NCI-H2227 (cell line): ENCODE data around the gene CCDC85C.

ENCODE experiments used
- DNase-seq: peaks from one replicate; lab custom pipeline; 2025; ENCODE audit not compliant: unreplicated experiment; lab: John Stamatoyannopoulos, UW

Gene CCDC85C

DNA sequence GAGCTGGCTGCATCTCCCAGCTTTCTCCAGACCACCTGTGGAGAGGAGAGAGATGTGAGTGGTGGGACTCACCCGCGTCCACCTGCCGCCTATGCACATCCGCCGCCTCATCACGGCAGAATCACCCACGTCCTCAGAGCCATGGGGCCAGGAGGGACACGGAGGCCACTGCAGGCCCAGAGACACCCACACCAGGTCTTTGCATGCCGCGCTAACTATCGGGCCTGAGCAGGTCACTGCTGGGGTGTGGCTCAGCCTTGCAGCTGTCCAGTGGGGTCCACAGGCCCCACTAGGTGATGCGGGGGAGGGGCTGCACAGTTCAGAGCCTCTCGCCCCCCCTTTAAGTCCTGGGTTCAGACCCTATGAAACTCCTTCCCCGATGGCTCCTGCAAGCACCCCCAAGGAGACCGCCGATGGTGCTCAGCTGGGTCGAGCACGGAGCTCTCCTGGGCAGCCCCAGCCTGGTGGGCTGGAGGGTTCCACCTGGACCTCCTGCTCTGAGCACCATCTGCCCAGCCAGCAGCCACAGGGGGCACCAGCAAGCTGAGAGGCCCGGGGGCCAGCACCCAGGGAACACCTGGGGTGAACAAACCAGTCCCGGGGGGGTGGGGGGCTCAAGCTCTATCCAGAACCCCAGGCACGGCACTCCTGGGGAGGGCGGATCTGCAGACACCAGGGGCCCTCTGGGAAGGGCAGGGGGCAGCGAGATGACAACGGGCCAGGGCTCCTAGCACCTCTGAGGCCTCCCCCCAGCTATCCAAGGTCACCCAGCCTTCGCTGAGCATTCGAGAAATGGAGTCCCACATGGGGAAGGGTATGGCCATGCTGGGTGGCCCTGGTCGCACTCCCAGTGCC lies 88.5 kb downstream of the CCDC85C start:
- DNase-seq: no peak

DNA sequence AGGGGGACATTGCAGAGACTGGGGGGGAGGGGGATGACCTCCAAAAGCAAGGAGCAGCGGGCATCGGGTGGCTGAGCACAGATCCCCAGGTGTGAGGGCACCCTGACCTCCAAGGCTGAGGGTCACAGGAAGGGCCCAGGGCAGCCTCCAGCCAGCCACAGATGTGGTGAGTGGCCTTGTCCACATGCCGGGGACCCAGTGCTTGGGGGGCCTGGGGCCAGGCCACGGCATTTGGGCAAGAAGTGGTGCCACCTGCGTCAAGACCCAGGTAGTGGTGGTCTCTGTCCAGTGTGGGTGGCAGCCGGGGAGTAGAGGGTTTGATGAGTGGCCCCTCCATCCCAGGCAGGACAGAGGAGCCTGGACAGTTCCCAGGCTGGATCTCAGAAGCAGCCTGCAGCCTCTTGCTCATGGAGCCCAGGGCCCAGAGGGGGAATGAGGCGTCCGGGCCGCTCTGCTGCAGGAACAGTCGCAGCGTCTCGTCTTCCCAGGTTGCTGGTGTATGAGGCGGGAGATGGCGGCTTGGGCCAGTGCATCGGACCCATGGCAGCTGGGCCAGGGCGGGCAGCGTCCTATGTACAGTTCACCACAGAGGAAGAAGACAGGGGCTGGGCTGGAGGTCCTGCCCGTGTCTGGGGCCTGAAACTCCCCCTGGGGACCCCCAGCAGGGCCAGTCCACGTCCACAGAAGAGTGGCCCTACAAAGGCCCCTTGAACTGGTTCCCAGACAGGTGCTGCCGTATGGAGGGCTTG lies 89.3 kb downstream of the CCDC85C start:
- DNase-seq: no peak

DNA sequence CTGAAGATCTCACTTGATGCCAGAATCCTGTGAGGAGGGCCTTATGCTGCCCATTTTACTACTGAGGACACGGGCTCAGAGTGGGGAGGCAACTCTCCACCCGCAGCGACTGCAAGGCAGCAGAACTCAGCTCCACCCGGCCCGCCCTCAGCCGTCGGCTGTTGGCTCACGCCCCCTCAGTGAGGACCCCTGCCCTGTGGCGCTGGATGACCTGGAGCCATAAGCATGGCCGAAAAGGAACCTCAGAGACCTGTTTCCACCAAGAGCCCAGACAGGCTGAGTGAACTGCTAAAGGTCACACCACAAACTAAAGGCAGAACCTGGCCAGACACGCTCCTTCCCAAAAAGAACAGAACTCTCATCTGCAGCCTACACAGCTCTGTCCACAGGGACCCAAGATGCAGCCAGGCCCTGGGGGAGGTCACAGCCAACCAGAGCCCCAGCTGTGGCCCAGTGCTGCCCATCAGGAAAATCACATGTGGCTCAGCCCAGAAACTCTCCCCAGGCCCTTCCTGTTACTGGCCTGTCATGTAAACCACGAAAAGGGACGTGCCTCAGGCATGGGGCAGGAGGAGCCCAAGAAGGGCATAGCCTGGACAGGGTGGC lies 90.0 kb downstream of the CCDC85C start:
- no peak for DNase-seq

DNA sequence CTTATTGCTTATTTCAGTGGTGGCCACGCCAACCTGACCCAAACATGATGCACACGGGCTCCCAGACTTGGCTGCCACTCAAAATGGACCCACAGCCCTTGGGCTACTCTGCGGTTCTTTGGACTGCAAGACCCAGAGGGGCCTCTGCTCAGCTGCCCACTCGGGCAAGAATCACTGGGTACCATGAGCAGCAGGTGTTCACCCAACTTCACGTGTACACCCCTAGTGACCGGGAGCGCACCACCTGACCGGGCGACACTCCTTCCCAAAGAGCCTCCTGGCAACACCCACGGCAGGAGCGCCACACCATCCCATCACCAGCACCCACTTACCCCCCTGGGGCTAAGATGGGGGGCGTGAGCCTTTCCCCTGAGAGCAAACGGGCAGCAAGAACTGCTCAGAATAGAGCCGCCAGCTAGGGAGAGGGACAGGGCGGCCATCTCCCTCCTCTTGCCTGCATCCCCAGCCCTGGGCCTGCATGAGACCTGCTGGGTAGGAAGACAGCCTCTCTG lies 90.8 kb downstream of the CCDC85C start:
- no peak for DNase-seq

DNA sequence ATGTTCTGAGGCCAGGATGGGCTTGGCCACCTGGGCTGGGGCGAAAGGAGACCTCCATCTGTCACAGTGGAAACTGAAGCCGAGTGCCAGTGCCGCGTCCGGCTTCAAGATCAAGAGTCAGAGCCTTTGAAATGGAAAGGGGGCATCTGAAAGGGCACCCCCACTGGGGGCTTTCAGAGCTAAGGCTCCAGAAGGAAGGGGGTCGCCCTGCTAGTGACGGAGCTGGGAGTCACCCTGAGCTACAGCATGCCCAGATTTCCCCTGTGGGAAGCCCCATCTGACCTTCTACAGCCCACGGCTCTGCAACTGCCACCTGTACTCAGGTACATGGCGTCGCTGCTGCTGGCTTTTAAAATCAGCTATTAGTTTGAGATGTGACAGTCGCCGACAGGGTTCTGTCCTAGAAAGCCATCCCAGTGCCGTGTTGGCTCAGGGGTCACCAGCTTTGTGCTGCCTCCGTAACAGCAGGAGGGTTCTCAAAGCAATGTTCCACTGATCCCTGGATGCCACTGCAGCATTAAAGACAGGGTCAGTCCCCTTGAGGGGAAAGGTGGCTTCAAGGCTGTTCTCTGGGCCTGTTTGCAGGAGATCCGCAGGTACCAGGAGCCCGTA lies 91.3 kb downstream of the CCDC85C start:
- no peak for DNase-seq

DNA sequence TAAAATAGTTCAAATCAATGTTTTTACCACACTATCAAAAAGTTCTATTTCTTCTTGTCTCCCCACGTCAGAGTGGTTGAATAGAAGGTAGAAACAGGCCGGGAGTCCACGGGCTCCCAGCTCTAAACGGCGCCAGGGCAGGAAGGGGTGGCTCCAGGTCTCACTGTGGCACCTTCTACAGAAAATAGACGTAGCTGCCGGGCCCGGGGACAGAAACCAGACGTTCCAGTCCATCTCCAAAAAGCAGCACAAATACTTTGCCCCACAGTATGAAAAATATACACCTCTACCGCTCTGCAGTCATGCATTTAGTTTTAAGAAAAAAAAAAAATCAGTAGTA lies 91.9 kb downstream of the CCDC85C start:
- no peak for DNase-seq

DNA sequence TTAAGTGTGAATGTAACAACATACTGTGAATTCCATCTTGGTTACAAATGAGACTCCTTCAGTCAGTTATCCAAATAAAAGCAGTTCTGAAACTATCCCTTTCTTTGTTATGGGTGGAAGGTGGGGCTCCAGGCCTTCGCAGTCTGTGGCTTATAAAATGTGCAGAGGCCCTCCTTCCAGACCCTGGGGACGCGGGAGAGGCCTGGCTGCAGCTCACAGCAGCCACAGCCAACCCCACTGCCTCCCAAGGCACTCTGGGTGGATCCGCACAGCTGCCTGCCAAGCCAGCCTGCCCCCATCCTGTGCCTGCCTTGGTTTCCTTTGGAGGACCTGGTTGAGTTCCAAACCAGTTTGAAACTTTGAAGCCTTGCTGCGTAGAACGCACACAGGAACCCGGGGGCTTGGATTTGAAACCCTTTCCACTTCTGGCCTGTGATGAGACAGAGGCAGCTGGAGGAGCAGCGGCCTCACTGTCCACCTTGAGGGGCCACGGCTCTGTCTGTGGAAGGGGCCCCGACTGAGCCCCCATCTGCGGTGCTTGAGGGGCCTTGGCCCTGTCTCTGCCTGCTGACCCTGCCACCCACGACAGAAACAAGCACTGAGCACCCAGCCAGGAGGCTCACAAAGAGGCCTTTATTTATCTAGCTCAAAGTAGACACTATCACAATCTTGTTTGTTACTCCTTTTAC lies 92.4 kb downstream of the CCDC85C start:
- no peak for DNase-seq

DNA sequence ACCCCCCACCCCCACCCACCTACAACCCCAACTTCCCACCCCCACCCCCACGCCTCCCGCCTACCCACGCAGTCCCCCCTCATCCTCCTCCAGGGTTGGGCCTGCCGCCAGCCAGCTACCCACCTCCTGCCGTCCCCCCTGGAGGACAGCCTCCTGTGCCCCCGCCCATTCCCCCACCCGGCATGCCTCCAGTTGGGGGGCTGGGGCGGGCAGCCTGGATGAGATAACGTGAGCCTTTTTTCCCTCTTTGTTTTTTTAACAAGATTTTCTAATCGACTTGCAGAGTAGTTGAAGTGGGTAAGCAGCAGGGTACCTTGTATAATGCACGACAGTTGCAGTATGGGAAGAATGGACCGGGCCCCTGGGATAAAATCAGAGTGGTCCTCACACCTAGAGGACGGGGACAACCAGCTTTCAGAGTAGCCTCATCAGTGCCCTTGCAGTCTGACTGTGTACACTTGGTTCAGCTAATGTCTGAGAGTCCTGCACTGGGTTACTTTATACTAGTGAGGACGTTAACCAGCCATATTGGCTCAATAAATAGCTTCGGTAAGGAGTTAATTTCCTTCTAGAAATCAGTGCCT lies 93.4 kb downstream of the CCDC85C start:
- DNase-seq: no peak

DNA sequence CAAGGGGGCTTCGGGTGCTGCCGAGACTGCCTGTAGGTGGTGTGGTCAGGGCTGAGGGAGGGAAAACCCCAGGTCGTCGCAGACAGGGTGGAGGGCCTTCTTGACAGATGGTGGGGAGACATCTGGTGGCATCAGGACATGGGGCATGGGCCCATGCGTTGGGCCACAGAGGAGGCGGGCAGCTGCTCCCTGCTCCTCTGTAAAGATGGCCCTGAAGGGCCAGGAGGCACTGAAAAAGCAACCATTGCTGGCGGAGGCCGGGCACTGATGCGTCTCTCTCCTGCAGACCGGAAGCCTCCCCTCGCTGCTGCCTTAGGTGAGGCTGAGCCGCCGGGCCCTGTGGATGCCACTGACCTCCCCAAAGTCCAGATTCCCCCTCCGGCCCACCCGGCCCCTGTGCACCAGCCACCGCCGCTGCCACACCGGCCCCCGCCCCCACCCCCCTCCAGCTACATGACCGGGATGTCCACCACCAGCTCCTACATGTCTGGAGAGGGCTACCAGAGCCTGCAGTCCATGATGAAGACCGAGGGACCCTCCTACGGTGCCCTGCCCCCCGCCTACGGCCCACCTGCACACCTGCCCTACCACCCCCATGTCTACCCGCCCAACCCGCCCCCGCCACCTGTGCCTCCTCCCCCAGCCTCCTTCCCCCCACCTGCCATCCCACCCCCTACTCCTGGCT lies 94.0 kb downstream of the CCDC85C start:
- DNase-seq: no peak

DNA sequence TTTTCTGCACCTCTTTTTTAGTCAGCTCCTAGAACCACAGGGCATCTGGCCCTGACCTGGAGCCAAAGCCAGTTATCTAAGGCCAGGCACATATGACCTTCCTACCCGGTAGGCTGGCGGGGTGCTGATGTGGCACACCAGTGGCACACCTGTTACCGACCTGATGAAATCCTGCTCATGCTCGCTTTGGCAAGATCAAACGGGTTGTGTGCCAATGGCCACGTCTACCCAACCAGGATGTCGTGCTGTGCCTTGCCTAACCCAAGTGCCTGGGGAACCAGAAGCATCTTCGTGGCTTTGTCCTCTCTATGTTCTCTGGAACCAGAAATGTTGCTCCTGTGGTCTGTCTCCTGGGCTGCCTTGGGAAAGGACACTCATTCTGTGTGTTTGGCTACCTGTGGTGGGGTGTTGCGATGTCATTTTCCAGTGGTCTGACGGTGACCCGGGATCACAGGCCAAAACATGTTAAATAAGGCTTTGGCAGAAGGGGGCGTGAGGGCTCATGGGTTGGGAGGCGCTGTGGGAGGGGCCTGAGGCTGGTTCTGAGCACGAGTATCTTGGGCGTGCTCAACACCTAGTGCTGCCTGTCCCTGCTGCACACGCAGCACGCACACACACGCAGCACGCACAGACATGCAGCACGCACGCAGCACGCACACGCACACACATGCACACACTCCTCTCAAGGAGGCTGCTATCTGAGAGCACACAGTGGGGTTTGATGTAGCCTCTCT lies 94.9 kb downstream of the CCDC85C start:
- no peak for DNase-seq

DNA sequence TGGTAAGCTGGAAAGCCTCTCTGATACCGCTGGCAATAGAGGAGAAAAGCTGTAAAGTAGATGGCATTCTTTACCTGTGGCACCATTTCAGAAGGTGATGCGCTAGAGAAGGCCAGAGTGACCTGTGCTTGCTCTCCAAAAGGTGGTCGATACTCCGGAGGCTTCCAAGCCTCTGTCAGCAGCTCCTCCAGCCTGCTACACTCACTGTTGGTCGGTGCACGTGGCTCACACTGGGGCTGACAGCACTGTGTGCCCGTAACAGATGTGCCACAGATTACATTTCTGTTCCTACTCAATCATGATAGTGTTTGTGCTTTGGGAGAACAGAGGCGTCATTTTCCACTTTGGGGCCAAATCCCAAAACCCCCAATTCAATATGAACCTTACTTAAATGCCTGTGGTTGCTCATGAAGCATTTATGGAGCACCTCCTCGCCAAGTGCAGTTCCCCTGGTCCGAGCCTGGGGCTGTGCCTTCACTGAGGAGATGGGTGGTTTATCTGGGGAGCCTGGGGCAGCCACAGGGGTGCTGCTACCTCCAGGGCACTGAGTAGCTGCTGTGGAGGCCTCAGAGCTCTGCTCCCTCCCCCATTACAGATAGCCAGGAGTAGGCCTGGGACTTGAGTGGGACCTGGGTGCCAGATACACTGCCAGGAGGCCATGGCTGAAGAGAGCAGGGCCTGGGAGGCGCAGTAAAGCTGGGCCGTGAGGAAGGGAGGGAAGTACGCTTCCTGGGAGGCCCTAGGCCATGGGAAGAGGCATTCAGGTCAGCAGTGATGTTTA lies 96.0 kb downstream of the CCDC85C start:
- no peak for DNase-seq

DNA sequence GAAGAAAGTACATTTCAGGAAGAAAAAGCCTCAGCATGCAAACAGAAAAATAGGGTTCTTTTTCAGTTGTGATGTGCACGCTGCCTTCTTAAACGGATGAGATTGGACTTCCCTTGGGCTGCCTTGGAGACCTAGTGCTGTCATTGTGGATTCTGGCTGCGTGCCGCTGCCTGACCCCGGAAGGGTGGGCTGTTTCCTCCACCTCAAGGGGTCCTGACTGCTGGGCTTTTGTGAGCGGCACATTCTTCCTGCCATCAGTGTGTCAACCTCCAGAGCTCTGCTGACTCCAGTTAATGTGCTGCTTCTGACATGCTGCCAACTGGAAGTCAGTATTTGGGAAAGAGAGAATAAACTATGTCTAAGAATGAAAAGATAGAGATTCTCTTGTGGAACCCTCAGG lies 97.7 kb downstream of the CCDC85C start:
- no peak for DNase-seq

DNA sequence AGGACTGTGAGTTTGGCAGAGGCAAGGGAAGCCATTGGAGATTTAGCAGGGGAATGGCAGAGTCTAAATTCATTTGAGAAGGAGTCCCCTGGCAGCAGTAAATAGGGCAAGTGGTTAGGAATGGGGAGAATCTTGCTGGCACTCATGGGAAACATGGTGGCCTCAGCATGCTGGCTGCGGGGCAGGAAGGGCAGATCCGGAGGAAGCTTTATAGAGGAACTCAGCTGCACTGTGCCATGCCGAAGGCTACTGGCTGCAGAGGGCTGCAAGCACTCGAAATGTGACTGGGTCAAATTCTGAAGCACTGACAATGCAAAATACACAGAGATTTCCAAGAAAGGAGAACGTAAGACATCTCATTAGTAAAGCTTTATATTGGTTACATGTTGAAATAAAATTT lies 98.9 kb downstream of the CCDC85C start:
- DNase-seq: no peak

DNA sequence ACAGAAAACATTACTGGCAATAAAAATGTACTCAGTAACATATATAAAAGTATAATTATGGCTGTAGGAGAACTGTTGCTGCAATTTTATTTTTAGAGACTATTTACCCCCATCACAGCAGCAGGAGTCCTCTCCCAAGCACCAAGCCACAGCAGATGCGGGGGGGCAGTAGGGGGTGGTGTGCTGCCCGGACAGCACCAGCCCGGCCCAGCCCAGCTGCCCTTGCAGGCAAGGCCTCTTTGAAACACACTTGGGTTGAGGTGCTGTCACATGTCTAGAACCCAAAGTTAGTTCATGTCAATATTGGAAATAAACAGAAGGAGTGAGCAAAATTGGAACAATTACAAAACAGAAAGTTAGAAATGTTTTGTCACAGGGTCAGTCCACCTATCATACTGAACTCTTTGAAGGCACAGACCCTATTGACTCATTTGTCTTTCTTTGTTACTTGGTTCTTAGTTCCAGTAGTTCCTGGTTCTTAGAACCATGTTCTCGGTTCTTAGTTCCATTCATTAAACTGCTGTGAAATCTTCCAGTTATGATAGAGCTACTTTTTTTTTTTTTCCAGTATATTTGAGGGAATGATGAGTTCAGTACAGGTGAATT lies 100.1 kb downstream of the CCDC85C start:
- DNase-seq: no peak

DNA sequence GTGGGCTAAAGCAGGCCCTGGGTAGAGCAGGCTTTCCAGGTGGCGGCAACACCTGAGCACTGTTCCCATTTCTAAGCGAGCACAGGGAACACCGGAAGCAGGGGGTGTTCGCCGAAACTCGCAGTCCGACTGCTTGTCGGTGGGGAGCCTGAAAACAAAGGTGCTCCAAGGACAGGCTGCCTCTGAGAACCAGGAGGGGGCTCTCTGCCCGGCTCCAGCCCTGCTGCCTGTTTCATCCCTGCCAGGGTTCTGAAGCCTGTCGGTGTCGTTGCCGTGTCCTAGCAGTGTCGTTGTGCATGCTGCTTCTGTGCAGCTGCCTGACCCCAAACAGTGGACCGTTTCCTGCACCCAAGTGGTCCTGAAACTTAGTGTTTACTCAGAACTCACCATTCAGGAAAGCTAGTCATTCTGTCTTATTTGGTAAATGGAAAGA lies 101.0 kb downstream of the CCDC85C start:
- DNase-seq: no peak

DNA sequence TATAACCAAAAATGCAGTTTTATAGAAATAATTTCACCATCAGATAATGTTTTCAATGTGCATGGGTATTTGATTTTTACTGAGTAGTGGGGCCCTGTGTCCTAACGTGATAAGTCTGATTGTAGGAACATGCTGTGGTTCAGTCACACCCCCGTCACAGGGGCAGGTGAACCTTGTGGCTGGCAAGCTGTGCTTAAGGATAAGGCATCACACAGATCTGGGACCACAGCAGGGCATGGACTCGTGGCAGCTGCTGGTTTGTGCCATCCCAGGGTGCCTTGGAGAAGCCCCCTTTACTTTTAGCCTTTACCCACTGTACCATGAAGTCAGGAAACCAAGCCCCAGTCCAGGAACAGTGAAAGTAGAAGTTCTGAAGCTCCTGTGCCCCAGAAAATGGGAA lies 106.1 kb downstream of the CCDC85C start:
- no peak for DNase-seq

DNA sequence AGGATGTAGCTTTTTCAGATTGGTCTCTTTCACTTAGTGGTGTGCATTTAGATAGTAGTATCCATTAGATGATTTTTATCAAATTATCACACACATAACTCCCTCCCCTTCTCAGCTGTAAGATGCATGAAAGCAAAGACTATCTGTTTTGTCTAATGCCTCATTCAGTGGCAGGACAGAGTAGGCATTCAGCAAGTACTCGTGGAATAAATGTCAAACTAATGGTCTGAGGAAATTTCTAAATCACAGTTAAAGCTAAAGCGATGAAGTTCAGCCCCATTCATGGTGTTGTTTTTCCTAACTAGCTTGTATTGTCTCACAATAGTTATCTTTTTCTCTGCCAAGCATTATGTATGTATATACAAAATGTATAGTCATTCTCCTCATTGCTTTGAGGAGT lies 106.7 kb downstream of the CCDC85C start:
- DNase-seq: no peak

DNA sequence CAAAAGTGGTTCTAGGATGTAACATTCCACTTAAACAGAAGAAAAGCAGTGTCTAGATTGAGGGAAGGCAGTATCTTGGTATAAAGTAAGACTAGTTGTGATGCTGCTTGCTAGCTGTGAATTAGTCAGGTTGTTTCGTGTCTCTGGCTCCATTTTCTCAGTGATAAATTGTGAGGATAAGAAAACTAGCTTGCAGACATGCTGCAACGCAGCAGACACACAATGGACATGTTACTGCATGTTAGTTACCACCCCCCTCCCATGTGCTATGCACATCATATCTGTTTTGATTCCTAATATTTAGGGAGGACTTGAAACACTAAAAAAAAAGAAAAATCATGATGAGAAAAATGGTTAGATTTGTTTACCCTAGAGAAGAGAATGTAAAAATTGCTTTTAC lies 119.9 kb downstream of the CCDC85C start:
- DNase-seq: no peak
